ENCODE data around the gene KIF18A.

GRCh38 chr11:28038775-28039174, 69.2 kb downstream of the KIF18A start:
- no peak for TF ChIP-seq CTCF (IDR thresholded peaks at IDR 0.05)
- TF ChIP-seq POLR2A (IDR thresholded peaks at IDR 0.05) = no peak
